Small intestine (tissue), 7 donors: ENCODE measurements around the gene RYR3. TPM values are rescaled to one million over a fixed set of nuclear protein-coding genes. Genes with fewer than 3 reads are reported as not detected.

Experiments used
- DNase-seq, 2 donors: peaks; one replicate each; pipeline versions ENCODE4 v3.0.0 to v3.0.0-alpha.2; 2013
- FAIRE-seq: peaks from 2 replicates; lab custom pipeline; 2012; peaks lifted over from hg19 to GRCh38; lab: Jason Lieb, UNC
- H3K27ac ChIP-seq, 3 donors: one replicate each; pipeline ENCODE4 v1.5.1; 2013; ENCODE audit warnings: low read length in 2 of 3, mild to moderate bottlenecking in 2 of 3, control low read depth in 1 of 3, inconsistent platforms in 1 of 3, low read depth in 1 of 3, moderate library complexity in 1 of 3
- H3K27me3 ChIP-seq, 3 donors: one replicate each; pipeline ENCODE4 v1.6.1; 2013; ENCODE audit warnings: low read length in 3 of 3, inconsistent platforms in 1 of 3; ENCODE audit not compliant: control insufficient read depth in 3 of 3, insufficient read depth in 3 of 3
- H3K36me3 ChIP-seq, 3 donors: one replicate each; pipeline ENCODE4 v1.6.1; 2013; ENCODE audit warnings: low read length in 3 of 3, inconsistent platforms in 1 of 3, low read depth in 1 of 3, mild to moderate bottlenecking in 1 of 3, moderate library complexity in 1 of 3; ENCODE audit not compliant: control insufficient read depth in 3 of 3, insufficient read depth in 2 of 3
- H3K4me1 ChIP-seq, 3 donors: one replicate each; pipeline ENCODE4 v1.6.1; 2013; ENCODE audit warnings: low read length in 2 of 3, inconsistent platforms in 1 of 3, low read depth in 1 of 3, mild to moderate bottlenecking in 1 of 3, moderate library complexity in 1 of 3; ENCODE audit not compliant: control insufficient read depth in 3 of 3, insufficient read depth in 2 of 3
- H3K4me3 ChIP-seq, 3 donors: one replicate each; pipeline ENCODE4 v1.5.1; 2013; ENCODE audit warnings: low read length in 3 of 3, control low read depth in 1 of 3, inconsistent platforms in 1 of 3, low read depth in 1 of 3, mild to moderate bottlenecking in 1 of 3, moderate library complexity in 1 of 3
- H3K9me3 ChIP-seq, 2 donors: one replicate each; pipeline ENCODE4 v1.6.1; 2013; ENCODE audit warnings: low read depth in 1 of 2, low read length in 1 of 2; ENCODE audit not compliant: control insufficient read depth in 2 of 2, insufficient read depth in 1 of 2
- WGBS, 3 donors: extraction: QIAGEN DNeasy Blood & Tissue Kit; methylation state at CpG; one replicate each; pipeline ENCODE4 v1.1.7; 2013; 5-methylcytosine and 5-hydroxymethylcytosine counted together
- polyA plus RNA-seq, 4 donors: library from polyadenylated mRNA; stranded (reverse) in 3 of 4; unstranded in 1 of 4; fragments of 200-250 nt in 3 of 4; fragments of 120-200 nt in 1 of 4; gene quantifications; one replicate each; pipeline versions ENCODE4 v1.2.1 to v1.2.3, GENCODE V29; 2013
- donor health status: healthy with polysubstance abuse.
- donor health status: control.
- donor health status: control.
- donor health status: Bipolar disorder and iron deficiency.
- donor health status: healthy.

Gene RYR3
- polyA plus RNA-seq, 4 donors, result 0.36 to 1.6 TPM; not detected in 2

DNA sequence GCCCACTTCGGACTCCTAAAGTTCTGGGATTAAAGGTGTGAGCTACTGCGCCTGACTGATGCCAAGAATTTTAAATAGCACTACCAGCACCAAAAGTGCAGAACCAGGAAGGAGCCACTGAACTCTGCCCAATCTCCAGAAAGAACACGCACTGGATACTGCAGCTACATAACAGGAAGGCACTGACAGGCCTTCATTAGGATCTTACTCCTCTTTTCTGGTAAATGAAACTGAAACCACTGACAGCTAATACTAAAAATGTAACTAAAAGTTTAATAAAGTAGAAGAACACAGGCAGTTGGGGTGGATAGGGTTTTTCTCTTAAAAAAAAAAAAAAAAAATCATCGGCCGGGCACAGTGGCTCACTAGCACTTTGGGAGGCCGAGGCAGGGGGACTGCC is 583.4 kb downstream of the RYR3 start:
- FAIRE-seq, result no peak

GRCh38 chr15:33902043-33902442 is 591.3 kb downstream of the RYR3 start:
- H3K9me3 ChIP-seq, result no peaks in the 10 kb centered on the region
- H3K36me3 ChIP-seq, result no peaks in the 10 kb centered on the region
- H3K27me3 ChIP-seq, result no peaks in the 10 kb centered on the region
- no peak for DNase-seq
- no peaks in the 10 kb centered on the region for H3K4me1 ChIP-seq
- no peak for FAIRE-seq
- no peak overlapping the region for H3K27ac ChIP-seq
- no peak overlapping the region for H3K4me3 ChIP-seq
- 0 to 3% (median 0%) methylated on average over 1 of the region's 1 CpG for WGBS, 3 donors

More for the DNA sequence above, 583.4 kb downstream of the RYR3 start:
- DNase-seq, result no peak
- Histone ChIP-seq H3K27me3 (no peaks in the 10 kb centered on the region), H3K4me1 (no peaks in the 10 kb centered on the region), H3K27ac (no peak overlapping the region), H3K36me3 (no peaks in the 10 kb centered on the region), H3K9me3 (no peaks in the 10 kb centered on the region), H3K4me3 (no peak overlapping the region)
- 64 to 87% (median 70%) methylated on average over 6 of the region's 6 CpGs for WGBS, 3 donors

DNA sequence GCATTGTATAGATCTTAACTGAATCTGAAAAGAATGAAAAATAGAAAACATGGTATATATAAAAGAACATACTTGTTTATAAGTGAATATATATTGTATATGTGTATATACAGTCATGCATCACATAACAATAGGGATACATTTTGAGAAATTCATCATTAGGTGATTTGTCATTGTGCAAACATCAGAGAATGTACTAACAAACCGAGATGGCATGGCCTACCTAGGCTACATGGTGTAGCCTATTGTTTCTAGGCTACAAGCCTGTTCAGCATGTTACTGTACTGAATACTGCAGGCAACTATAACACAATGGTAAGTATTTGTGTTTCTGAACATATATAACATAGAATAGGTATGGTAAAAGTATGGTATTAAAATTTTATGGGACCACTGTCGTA is 592.9 kb downstream of the RYR3 start:
- no peaks in the 10 kb centered on the region for H3K4me1 ChIP-seq
- FAIRE-seq (no peak), DNase-seq (no peak)
- 88 to 95% (median 90%) methylated on average over 2 of the region's 2 CpGs for WGBS, 3 donors
- H3K9me3 ChIP-seq, result no peaks in the 10 kb centered on the region
- H3K27ac ChIP-seq, result no peak overlapping the region
- H3K27me3 ChIP-seq, result no peaks in the 10 kb centered on the region
- no peak overlapping the region for H3K4me3 ChIP-seq
- H3K36me3 ChIP-seq, result no peaks in the 10 kb centered on the region

- no peaks in the 10 kb centered on the region for H3K36me3 ChIP-seq
- no peaks in the 10 kb centered on the region for H3K9me3 ChIP-seq
- no peaks in the 10 kb centered on the region for H3K4me1 ChIP-seq
- no peak overlapping the region for H3K27ac ChIP-seq
- DNase-seq (no peak), FAIRE-seq (no peak)
- no peak overlapping the region for H3K4me3 ChIP-seq
- no peaks in the 10 kb centered on the region for H3K27me3 ChIP-seq
These were observed 596.6 kb downstream of the RYR3 start for GRCh38 chr15:33907326-33907725.

- Histone ChIP-seq H3K36me3 (no peaks in the 10 kb centered on the region), H3K27ac (no peak overlapping the region), H3K27me3 (no peaks in the 10 kb centered on the region), H3K9me3 (no peaks in the 10 kb centered on the region), H3K4me3 (no peak overlapping the region), H3K4me1 (no peaks in the 10 kb centered on the region)
- DNase-seq (no peak), FAIRE-seq (no peak)
- 87 to 97% (median 90%) methylated on average over 3 of the region's 3 CpGs for WGBS, 3 donors
These were observed 597.6 kb downstream of the RYR3 start for GRCh38 chr15:33908406-33908805.

DNA sequence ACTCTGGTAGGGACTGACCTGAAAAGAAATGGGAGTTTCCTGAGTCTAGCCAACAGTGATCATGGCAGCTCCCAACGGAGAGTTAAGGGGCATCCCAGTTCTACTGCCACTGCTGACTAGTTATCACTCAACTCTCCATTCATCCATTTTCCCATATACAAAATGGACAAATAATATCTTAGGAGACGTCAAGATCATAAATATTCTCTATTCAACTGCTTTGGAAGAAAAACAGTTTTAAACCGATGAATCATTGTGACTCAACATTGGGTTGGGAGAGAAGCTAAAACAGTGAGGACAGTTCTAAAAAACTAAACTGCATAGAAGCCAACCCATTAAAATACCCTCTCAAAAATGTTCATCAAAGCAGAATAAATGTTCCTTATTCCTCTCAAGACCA is 600.0 kb downstream of the RYR3 start:
- DNase-seq (no peak), FAIRE-seq (no peak)
- Histone ChIP-seq H3K4me1 (peaks cover 0 to 7% (median 0%) of the 10 kb centered on the region in 3 donors), H3K4me3 (no peak overlapping the region), H3K9me3 (no peaks in the 10 kb centered on the region), H3K36me3 (no peaks in the 10 kb centered on the region), H3K27me3 (no peaks in the 10 kb centered on the region), H3K27ac (no peak overlapping the region)
- 91 to 97% (median 93%) methylated on average over 3 of the region's 3 CpGs for WGBS, 3 donors

GRCh38 chr15:33912326-33912725 is 601.6 kb downstream of the RYR3 start:
- Histone ChIP-seq H3K4me3 (no peak overlapping the region), H3K27me3 (no peaks in the 10 kb centered on the region), H3K9me3 (no peaks in the 10 kb centered on the region), H3K36me3 (no peaks in the 10 kb centered on the region), H3K27ac (no peak overlapping the region), H3K4me1 (peaks cover 0 to 7% (median 0%) of the 10 kb centered on the region in 3 donors)
- FAIRE-seq (no peak), DNase-seq (peak; percentile 21 to 60)

- H3K27ac ChIP-seq, result no peak overlapping the region
- DNase-seq, result no peak
- no peaks in the 10 kb centered on the region for H3K9me3 ChIP-seq
- no peaks in the 10 kb centered on the region for H3K36me3 ChIP-seq
- WGBS, 3 donors, result 86 to 89% (median 88%) methylated on average over 1 of the region's 1 CpG
- H3K4me1 ChIP-seq, result peaks cover 0 to 7% (median 0%) of the 10 kb centered on the region in 3 donors
- H3K27me3 ChIP-seq, result no peaks in the 10 kb centered on the region
- H3K4me3 ChIP-seq, result no peak overlapping the region
- FAIRE-seq, result no peak
These were observed 602.7 kb downstream of the RYR3 start for GRCh38 chr15:33913459-33913858.
